ENCODE measurements around the gene PRKAG2.

PRKAG2 gene

GRCh38 chr7:151905766-151906165 lies 28.9 kb upstream of the PRKAG2 start:
- H3K4me3 ChIP-seq (ENCODE audit: low read length), result no peak overlapping the region
- TF ChIP-seq, protein P1, sequence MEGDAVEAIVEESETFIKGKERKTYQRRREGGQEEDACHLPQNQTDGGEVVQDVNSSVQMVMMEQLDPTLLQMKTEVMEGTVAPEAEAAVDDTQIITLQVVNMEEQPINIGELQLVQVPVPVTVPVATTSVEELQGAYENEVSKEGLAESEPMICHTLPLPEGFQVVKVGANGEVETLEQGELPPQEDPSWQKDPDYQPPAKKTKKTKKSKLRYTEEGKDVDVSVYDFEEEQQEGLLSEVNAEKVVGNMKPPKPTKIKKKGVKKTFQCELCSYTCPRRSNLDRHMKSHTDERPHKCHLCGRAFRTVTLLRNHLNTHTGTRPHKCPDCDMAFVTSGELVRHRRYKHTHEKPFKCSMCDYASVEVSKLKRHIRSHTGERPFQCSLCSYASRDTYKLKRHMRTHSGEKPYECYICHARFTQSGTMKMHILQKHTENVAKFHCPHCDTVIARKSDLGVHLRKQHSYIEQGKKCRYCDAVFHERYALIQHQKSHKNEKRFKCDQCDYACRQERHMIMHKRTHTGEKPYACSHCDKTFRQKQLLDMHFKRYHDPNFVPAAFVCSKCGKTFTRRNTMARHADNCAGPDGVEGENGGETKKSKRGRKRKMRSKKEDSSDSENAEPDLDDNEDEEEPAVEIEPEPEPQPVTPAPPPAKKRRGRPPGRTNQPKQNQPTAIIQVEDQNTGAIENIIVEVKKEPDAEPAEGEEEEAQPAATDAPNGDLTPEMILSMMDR (IDR thresholded peaks at IDR 0.05; ENCODE audit: insufficient read depth, low read depth, low read length, missing control alignments), result no peak
- no peak for DNase-seq (ENCODE audit: low read depth)

DNA sequence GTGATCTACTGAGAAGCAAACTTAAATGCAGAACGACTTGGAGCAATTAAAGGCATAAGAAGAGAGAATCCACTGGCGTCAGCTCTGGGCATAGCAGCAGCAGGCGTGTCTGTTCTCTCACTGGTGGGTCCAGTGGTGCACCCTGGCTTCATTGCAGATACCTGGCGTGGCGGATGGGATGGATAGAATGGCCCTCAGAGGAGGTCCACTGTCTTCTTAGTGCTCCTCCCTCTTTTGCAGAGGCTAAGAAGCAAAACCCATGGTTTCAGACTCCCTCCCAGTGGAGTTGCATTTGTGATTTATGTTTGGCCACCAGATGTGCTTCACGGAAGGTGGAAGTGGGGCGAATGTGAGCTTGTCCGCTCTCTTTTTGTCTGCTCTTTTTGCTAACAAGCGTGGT lies 28.4 kb upstream of the PRKAG2 start:
- no peak for DNase-seq (ENCODE audit: low read depth)
- no peak overlapping the region for H3K4me3 ChIP-seq (ENCODE audit: low read length)
- TF ChIP-seq, protein P1 (IDR thresholded peaks at IDR 0.05; ENCODE audit: insufficient read depth, low read depth, low read length, missing control alignments), result no peak

DNA sequence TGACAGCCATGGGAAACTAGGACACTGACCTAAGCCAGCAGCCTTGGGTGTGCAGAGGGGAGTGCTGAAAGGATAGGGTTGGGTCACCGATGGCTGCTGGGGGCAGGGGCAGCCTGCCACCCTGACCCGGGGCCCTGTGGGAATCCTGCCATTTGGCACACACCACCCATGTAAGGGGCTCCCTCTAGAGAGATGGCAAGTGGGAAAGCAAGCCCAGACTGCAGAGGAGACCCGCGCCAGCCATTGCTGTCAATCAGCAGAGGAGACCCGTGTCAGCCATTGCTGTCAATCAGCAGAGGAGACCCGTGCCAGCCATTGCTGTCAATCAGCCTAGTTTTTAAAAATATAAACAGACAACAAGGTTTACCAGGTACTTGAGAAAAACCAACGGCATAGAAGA lies 27.4 kb upstream of the PRKAG2 start:
- TF ChIP-seq, protein P1 (IDR thresholded peaks at IDR 0.05; ENCODE audit: insufficient read depth, low read depth, low read length, missing control alignments), result no peak
- H3K4me3 ChIP-seq (ENCODE audit: low read length), result no peak overlapping the region
- DNase-seq (ENCODE audit: low read depth), result no peak

GRCh38 chr7:151903249-151904032 lies 26.5 kb upstream of the PRKAG2 start:
- no peak overlapping the region for H3K4me3 ChIP-seq (ENCODE audit: low read length)
- TF ChIP-seq, protein P1 (IDR thresholded peaks at IDR 0.05; ENCODE audit: insufficient read depth, low read depth, low read length, missing control alignments), result no peak
- DNase-seq (ENCODE audit: low read depth), result no peak

DNA sequence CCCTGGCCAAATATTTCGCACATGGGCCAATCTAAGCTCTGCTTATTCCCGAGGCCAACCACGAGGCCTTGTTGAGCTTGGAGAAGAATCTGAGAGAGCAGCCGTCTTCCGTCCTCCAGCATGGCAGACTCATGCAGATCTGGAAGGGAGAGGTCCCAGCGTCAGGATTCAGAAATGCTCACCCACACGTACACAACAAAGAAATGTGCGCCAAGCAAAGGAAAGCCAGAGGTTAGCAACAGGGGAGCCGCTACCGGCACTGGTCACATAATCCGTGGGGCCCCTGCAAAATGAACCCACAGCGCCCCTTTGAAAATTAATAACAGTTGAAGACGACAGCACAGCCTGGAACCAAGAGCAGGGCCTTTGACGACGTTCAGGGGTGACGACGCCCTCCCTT lies 25.4 kb upstream of the PRKAG2 start:
- DNase-seq (ENCODE audit: low read depth), result no peak
- TF ChIP-seq, protein P1 (IDR thresholded peaks at IDR 0.05; ENCODE audit: insufficient read depth, low read depth, low read length, missing control alignments), result no peak
- no peak overlapping the region for H3K4me3 ChIP-seq (ENCODE audit: low read length)

- TF ChIP-seq, protein P1 (IDR thresholded peaks at IDR 0.05; ENCODE audit: insufficient read depth, low read depth, low read length, missing control alignments), result no peak
- H3K4me3 ChIP-seq (ENCODE audit: low read length), result no peak overlapping the region
- no peak for DNase-seq (ENCODE audit: low read depth)
Observed at GRCh38 chr7:151901828-151902227, 24.9 kb upstream of the PRKAG2 start.
